ENCODE data around the gene PSMF1. TPM values are rescaled to one million over a fixed set of nuclear protein-coding genes. Genes with fewer than 3 reads are reported as not detected.

PSMF1 gene
- total and polyA plus RNA-seq, 2 experiments from 2014 or later: 73.7 to 84.2 TPM

DNA sequence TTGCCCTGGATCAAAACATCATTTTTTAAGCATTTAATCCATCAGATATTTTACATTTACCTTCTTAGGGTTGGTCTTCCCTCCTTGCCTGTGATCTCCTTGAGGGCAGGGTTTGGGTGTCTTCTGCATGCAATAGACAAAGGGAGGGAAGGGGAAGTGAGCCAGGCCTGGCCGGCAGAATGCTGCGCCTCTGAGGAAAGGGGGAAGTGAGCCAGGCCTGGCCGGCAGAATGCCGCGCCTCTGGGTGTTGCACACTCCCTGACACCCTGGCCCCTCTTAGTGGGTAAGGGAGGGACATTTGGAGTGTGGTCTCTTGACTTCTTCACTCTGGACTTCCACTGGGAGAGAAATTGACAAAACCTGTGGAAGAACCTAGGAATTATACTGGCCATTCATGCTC lies 12.4 kb downstream of the PSMF1 start:
- Histone ChIP-seq H3K36me3 (ENCODE audit: insufficient read depth) (peaks cover 32% of the 10 kb centered on the region), H3K27me3 (ENCODE audit: insufficient read depth) (no peaks in the 10 kb centered on the region), H2AFZ (no peak overlapping the region), H3K4me2 (no peak overlapping the region), H3K9me2 (ENCODE audit: insufficient read depth) (no peaks in the 10 kb centered on the region), H4K20me1 (replicated peaks; ENCODE audit: insufficient read depth) (peaks cover 14% of the 10 kb centered on the region; the same call in 1 of the 2 replicates), H3K79me2 (replicated peaks; ENCODE audit: insufficient read depth) (peaks cover 32% of the 10 kb centered on the region), H3K4me1 (ENCODE audit: insufficient read depth) (no peaks in the 10 kb centered on the region), H3K4me3 (no peak overlapping the region), H3K27ac (ENCODE audit: low read depth) (no peak overlapping the region), H3F3A (replicated peaks; ENCODE audit: low read depth) (no peaks in the 10 kb centered on the region)
- ATAC-seq: no peak
- Mint-ChIP-seq H3K4me3 (no peak overlapping the region), H3K27ac (no peak overlapping the region), H3K4me1 (no peaks in the 10 kb centered on the region), H3K9me3 (no peaks in the 10 kb centered on the region; the same call in 2 of the 3 replicates), H3K36me3 (ENCODE audit: low read depth) (peaks cover 77% of the 10 kb centered on the region), H3K27me3 (ENCODE audit: insufficient read depth, low read depth, poor library complexity) (no peaks in the 10 kb centered on the region)
- TF ChIP-seq CREB1 (CRISPR knock-in tag; IDR thresholded peaks at IDR 0.05; ENCODE audit: low read depth) (no peak), ZNF114 (CRISPR knock-in tag; IDR thresholded peaks at IDR 0.05) (no peak), EZH2 (IDR thresholded peaks at IDR 0.05; ENCODE audit: low read depth, unreplicated experiment) (no peak)
- TF ChIP-seq, protein P1, sequence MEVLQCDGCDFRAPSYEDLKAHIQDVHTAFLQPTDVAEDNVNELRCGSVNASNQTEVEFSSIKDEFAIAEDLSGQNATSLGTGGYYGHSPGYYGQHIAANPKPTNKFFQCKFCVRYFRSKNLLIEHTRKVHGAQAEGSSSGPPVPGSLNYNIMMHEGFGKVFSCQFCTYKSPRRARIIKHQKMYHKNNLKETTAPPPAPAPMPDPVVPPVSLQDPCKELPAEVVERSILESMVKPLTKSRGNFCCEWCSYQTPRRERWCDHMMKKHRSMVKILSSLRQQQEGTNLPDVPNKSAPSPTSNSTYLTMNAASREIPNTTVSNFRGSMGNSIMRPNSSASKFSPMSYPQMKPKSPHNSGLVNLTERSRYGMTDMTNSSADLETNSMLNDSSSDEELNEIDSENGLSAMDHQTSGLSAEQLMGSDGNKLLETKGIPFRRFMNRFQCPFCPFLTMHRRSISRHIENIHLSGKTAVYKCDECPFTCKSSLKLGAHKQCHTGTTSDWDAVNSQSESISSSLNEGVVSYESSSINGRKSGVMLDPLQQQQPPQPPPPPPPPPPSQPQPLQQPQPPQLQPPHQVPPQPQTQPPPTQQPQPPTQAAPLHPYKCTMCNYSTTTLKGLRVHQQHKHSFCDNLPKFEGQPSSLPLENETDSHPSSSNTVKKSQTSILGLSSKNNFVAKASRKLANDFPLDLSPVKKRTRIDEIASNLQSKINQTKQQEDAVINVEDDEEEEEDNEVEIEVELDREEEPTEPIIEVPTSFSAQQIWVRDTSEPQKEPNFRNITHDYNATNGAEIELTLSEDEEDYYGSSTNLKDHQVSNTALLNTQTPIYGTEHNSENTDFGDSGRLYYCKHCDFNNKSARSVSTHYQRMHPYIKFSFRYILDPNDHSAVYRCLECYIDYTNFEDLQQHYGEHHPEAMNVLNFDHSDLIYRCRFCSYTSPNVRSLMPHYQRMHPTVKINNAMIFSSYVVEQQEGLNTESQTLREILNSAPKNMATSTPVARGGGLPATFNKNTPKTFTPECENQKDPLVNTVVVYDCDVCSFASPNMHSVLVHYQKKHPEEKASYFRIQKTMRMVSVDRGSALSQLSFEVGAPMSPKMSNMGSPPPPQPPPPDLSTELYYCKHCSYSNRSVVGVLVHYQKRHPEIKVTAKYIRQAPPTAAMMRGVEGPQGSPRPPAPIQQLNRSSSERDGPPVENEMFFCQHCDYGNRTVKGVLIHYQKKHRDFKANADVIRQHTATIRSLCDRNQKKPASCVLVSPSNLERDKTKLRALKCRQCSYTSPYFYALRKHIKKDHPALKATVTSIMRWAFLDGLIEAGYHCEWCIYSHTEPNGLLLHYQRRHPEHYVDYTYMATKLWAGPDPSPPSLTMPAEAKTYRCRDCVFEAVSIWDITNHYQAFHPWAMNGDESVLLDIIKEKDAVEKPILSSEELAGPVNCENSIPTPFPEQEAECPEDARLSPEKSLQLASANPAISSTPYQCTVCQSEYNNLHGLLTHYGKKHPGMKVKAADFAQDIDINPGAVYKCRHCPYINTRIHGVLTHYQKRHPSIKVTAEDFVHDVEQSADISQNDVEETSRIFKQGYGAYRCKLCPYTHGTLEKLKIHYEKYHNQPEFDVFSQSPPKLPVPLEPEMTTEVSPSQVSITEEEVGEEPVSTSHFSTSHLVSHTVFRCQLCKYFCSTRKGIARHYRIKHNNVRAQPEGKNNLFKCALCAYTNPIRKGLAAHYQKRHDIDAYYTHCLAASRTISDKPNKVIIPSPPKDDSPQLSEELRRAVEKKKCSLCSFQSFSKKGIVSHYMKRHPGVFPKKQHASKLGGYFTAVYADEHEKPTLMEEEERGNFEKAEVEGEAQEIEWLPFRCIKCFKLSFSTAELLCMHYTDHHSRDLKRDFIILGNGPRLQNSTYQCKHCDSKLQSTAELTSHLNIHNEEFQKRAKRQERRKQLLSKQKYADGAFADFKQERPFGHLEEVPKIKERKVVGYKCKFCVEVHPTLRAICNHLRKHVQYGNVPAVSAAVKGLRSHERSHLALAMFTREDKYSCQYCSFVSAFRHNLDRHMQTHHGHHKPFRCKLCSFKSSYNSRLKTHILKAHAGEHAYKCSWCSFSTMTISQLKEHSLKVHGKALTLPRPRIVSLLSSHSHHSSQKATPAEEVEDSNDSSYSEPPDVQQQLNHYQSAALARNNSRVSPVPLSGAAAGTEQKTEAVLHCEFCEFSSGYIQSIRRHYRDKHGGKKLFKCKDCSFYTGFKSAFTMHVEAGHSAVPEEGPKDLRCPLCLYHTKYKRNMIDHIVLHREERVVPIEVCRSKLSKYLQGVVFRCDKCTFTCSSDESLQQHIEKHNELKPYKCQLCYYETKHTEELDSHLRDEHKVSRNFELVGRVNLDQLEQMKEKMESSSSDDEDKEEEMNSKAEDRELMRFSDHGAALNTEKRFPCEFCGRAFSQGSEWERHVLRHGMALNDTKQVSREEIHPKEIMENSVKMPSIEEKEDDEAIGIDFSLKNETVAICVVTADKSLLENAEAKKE (CRISPR knock-in tag; IDR thresholded peaks at IDR 0.05): no peak
- TF ChIP-seq, protein P2, sequence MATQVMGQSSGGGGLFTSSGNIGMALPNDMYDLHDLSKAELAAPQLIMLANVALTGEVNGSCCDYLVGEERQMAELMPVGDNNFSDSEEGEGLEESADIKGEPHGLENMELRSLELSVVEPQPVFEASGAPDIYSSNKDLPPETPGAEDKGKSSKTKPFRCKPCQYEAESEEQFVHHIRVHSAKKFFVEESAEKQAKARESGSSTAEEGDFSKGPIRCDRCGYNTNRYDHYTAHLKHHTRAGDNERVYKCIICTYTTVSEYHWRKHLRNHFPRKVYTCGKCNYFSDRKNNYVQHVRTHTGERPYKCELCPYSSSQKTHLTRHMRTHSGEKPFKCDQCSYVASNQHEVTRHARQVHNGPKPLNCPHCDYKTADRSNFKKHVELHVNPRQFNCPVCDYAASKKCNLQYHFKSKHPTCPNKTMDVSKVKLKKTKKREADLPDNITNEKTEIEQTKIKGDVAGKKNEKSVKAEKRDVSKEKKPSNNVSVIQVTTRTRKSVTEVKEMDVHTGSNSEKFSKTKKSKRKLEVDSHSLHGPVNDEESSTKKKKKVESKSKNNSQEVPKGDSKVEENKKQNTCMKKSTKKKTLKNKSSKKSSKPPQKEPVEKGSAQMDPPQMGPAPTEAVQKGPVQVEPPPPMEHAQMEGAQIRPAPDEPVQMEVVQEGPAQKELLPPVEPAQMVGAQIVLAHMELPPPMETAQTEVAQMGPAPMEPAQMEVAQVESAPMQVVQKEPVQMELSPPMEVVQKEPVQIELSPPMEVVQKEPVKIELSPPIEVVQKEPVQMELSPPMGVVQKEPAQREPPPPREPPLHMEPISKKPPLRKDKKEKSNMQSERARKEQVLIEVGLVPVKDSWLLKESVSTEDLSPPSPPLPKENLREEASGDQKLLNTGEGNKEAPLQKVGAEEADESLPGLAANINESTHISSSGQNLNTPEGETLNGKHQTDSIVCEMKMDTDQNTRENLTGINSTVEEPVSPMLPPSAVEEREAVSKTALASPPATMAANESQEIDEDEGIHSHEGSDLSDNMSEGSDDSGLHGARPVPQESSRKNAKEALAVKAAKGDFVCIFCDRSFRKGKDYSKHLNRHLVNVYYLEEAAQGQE (IDR thresholded peaks at IDR 0.05; ENCODE audit: unreplicated experiment): no peak
- DNase-seq (ENCODE audit: low spot score): no peak
